Adrenal gland (tissue), 12 donors: ENCODE results near the gene SLC25A23. TPM values are rescaled to one million over a fixed set of nuclear protein-coding genes. Genes with fewer than 3 reads are reported as not detected.

Experiments used
- DNase-seq, 7 donors: peaks; one replicate each; pipeline ENCODE4 v3.0.0-alpha.2; 2019 to 2020
- H3K27ac ChIP-seq, 5 donors: fragments of 200-600 bp; sonication (generic) in 4 of 5; 1 replicate in 3 of 5; 2 replicates in 2 of 5; pipeline versions ENCODE4 v1.5.1 to v1.8.0; 2016 to 2020; ENCODE audit warnings: mild to moderate bottlenecking in 1 of 5
- H3K27me3 ChIP-seq: fragments of 200-600 bp; 2 replicates; pipeline ENCODE4 v1.8.0; 2021
- H3K36me3 ChIP-seq, 2 donors: fragments of 200-600 bp; replicated peaks in 1 of 2; 1 replicate in 1 of 2; 2 replicates in 1 of 2; pipeline versions ENCODE4 v1.5.1 to v1.8.0; 2018 to 2022
- H3K4me1 ChIP-seq, 2 donors: fragments of 200-600 bp; replicated peaks in 1 of 2; 1 replicate in 1 of 2; 2 replicates in 1 of 2; pipeline versions ENCODE4 v1.5.1 to v1.8.0; 2018 to 2021
- H3K4me3 ChIP-seq, 4 donors: fragments of 200-600 bp; sonication (generic) in 3 of 4; one replicate each; pipeline ENCODE4 v1.5.1; 2016 to 2018
- H3K9me3 ChIP-seq, 3 donors: fragments of 200-600 bp; sonication (generic) in 1 of 3; replicated peaks in 1 of 3; 1 replicate in 2 of 3; 2 replicates in 1 of 3; pipeline versions ENCODE4 v1.5.1 to v1.8.0; 2016 to 2021
- CTCF ChIP-seq, 6 experiments: fragments of 450-650 bp in 4 of 6; fragments of 200-600 bp in 2 of 6; sonication (generic) in 1 of 6; IDR thresholded peaks; 1 replicate in 5 of 6; 2 replicates in 1 of 6; pipeline versions ENCODE4 v1.5.1 to v1.8.0; 2016 to 2021; ENCODE audit warnings: antibody characterized with exemption in 6 of 6, mild to moderate bottlenecking in 2 of 6, moderate library complexity in 1 of 6
- POLR2A ChIP-seq, 2 donors: fragments of 450-650 bp; IDR thresholded peaks; one replicate each; pipeline ENCODE4 v1.6.1; 2017; ENCODE audit warnings: antibody characterized with exemption in 2 of 2, mild to moderate bottlenecking in 2 of 2, moderate library complexity in 1 of 2
- WGBS, 4 donors: extraction: QIAGEN DNeasy Blood & Tissue Kit in 2 of 4; methylation state at CpG; one replicate each; pipeline versions ENCODE4 v1.1.5 to v1.1.7; 2013 to 2017; 5-methylcytosine and 5-hydroxymethylcytosine counted together
- intact Hi-C, 2 donors: fragments of 100-400 bp; cut with DNase I; formaldehyde crosslinking; loops; one replicate each; pipeline versions ENCODE4 v1.14.1 to v1.15.0; 2022 to 2023
- polyA plus RNA-seq, 3 donors: library from polyadenylated mRNA; stranded (reverse); fragments of 200-250 nt in 2 of 3; fragments of 350-450 nt in 1 of 3; fragmentation: Illumina TruSeq in 1 of 3; extraction: RNeasy Lipid Tissue Mini Kit (QIAGEN cat#74804) in 1 of 3; gene quantifications; one replicate each; pipeline ENCODE4 v1.2.3, GENCODE V29; 2013 to 2014
- total RNA-seq, 9 donors: library from RNA; depleted of rRNA in 4 of 9; stranded (reverse); fragments of >200 nt in 4 of 9; fragments of 120-200 nt in 1 of 9; fragmentation: NEBNext Ultra II Directional in 1 of 9; extraction: Animal tissue kit (Norgen Biotek cat#: 25700) in 1 of 9; gene quantifications; one replicate each; pipeline versions ENCODE4 v1.1.0 to v1.2.4, GENCODE V29; 2013 to 2023
- donor health status: healthy with polysubstance abuse.
- donor health status: Bipolar disorder and iron deficiency.
- donor health status: DM: yes; HTN: yes; CAD: no.
- donor health status: DM: no; HTN: no; CAD: no.
- donor health status: DM: no; HTN: no; CAD: no.
- donor health status: DM: yes; HTN: yes; CAD: no.

Gene SLC25A23
- total and polyA plus RNA-seq, 12 donors, result 41.2 to 189 (median 69.1) TPM

GRCh38 chr19:6471076-6471475 is 11.5 kb upstream of the SLC25A23 start:
- intact Hi-C loops, result no loop called here

GRCh38 chr19:6470173-6470572 is 10.6 kb upstream of the SLC25A23 start:
- no peak for DNase-seq
- H3K36me3 ChIP-seq, result no peaks in the 10 kb centered on the region
- WGBS, 4 donors, result 46 to 52% (median 49%) methylated on average over 8 of the region's 8 CpGs

More at GRCh38 chr19:6471076-6471475, 11.5 kb upstream of the SLC25A23 start:
- Histone ChIP-seq H3K4me3 (no peak overlapping the region), H3K36me3 (no peaks in the 10 kb centered on the region), H3K4me1 (peaks cover 3 to 11% of the 10 kb centered on the region in 2 donors), H3K27me3 (no peaks in the 10 kb centered on the region), H3K9me3 (no peaks in the 10 kb centered on the region), H3K27ac (no peak overlapping the region)
- 81 to 96% (median 87%) methylated on average over 10 to 14 of the region's 14 CpGs for WGBS, 4 donors
- DNase-seq, result no peak
- TF ChIP-seq CTCF (IDR thresholded peaks at IDR 0.05) (no peak), POLR2A (IDR thresholded peaks at IDR 0.05) (no peak)

GRCh38 chr19:6467384-6467783 is 7.8 kb upstream of the SLC25A23 start:
- Histone ChIP-seq H3K9me3 (no peaks in the 10 kb centered on the region), H3K27me3 (peaks cover 9% of the 10 kb centered on the region), H3K36me3 (no peaks in the 10 kb centered on the region), H3K4me3 (no peak overlapping the region), H3K4me1 (no peaks in the 10 kb centered on the region), H3K27ac (no peak overlapping the region)
- WGBS, 4 donors, result 79 to 90% (median 88%) methylated on average over 6 to 8 of the region's 8 CpGs
- intact Hi-C loops, result no loop called here
- DNase-seq, result no peak
- TF ChIP-seq CTCF (IDR thresholded peaks at IDR 0.05) (no peak), POLR2A (IDR thresholded peaks at IDR 0.05) (no peak)

More at GRCh38 chr19:6470173-6470572, 10.6 kb upstream of the SLC25A23 start:
- TF ChIP-seq POLR2A (IDR thresholded peaks at IDR 0.05), result no peak
- TF ChIP-seq CTCF (IDR thresholded peaks at IDR 0.05), result no peak
- Histone ChIP-seq H3K4me1 (peaks cover 0 to 2% of the 10 kb centered on the region in 2 donors), H3K4me3 (no peak overlapping the region), H3K27ac (no peak overlapping the region), H3K9me3 (no peaks in the 10 kb centered on the region), H3K27me3 (no peaks in the 10 kb centered on the region)
- intact Hi-C loops, result no loop called here

GRCh38 chr19:6466526-6467248 is 7.1 kb upstream of the SLC25A23 start:
- H3K27ac ChIP-seq, result no peak overlapping the region
- DNase-seq, result no peak
- H3K4me3 ChIP-seq, result no peak overlapping the region
- intact Hi-C loops, result no loop called here
- 73 to 89% (median 83%) methylated on average over 4 to 21 of the region's 21 CpGs for WGBS, 4 donors
- TF ChIP-seq POLR2A (IDR thresholded peaks at IDR 0.05), result no peak
- TF ChIP-seq CTCF (IDR thresholded peaks at IDR 0.05), result no peak
- no peaks in the 10 kb centered on the region for H3K9me3 ChIP-seq
- peaks cover 9% of the 10 kb centered on the region for H3K27me3 ChIP-seq
- no peaks in the 10 kb centered on the region for H3K4me1 ChIP-seq
- H3K36me3 ChIP-seq, result no peaks in the 10 kb centered on the region
